Esophagus squamous epithelium (tissue), 4 donors: Measurements from ENCODE around the gene POM121L12.

Experiments
- POLR2A ChIP-seq, 4 donors: fragments of 450-650 bp; IDR thresholded peaks; one replicate each; pipeline ENCODE4 v1.6.1; 2017; ENCODE audit warnings: antibody characterized with exemption in 4 of 4, mild to moderate bottlenecking in 4 of 4, moderate library complexity in 3 of 4
- TF ChIP-seq, protein P1 (sequence below), 6 experiments: fragments of 450-650 bp in 4 of 6; fragments of 200-600 bp in 2 of 6; sonication (generic) in 2 of 6; IDR thresholded peaks; one replicate each; pipeline ENCODE4 v1.5.1; 2016 to 2019; ENCODE audit warnings: antibody characterized with exemption in 6 of 6, mild to moderate bottlenecking in 4 of 6, moderate library complexity in 4 of 6

DNA sequence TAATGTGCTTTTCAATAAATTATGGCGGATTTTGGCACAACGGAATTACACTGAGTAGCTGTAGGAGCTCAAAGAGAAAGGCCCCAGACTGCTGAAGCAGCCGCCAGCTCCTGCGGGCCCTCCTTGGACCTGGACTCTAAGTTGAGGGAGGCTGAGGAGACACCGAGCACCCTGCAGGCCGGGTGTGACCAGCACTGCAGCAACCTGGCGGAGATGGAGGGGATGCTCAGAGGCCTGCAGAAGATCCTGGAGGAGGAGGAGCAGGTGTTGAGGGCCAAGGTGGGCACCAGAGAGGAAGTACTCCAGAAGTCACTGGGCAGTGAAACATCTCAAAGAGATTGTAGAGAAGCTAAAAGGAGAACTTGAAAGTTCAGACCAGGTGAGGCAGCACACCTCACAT, 33.0 kb upstream of the POM121L12 start:
- TF ChIP-seq, protein P1, sequence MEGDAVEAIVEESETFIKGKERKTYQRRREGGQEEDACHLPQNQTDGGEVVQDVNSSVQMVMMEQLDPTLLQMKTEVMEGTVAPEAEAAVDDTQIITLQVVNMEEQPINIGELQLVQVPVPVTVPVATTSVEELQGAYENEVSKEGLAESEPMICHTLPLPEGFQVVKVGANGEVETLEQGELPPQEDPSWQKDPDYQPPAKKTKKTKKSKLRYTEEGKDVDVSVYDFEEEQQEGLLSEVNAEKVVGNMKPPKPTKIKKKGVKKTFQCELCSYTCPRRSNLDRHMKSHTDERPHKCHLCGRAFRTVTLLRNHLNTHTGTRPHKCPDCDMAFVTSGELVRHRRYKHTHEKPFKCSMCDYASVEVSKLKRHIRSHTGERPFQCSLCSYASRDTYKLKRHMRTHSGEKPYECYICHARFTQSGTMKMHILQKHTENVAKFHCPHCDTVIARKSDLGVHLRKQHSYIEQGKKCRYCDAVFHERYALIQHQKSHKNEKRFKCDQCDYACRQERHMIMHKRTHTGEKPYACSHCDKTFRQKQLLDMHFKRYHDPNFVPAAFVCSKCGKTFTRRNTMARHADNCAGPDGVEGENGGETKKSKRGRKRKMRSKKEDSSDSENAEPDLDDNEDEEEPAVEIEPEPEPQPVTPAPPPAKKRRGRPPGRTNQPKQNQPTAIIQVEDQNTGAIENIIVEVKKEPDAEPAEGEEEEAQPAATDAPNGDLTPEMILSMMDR (IDR thresholded peaks at IDR 0.05) = no peak
- TF ChIP-seq POLR2A (IDR thresholded peaks at IDR 0.05) = no peak
